Glomerular endothelial cell (primary cell): ENCODE data around the gene HYI. TPM values are rescaled to one million over a fixed set of nuclear protein-coding genes. Genes with fewer than 3 reads are reported as not detected.

ENCODE experiments used
- DNase-seq: peaks from one replicate; pipeline ENCODE4 v3.0.0-alpha.2; 2011; ENCODE audit warnings: low read depth, low spot score; ENCODE audit errors: extremely low read depth
- total RNA-seq: library from RNA; depleted of rRNA; stranded (reverse); fragments of >200 nt; gene quantifications from 2 replicates; pipeline ENCODE4 v1.2.3, GENCODE V29; 2015

Gene HYI
- total RNA-seq, 1 donor from 2014 or later: 292 TPM

DNA sequence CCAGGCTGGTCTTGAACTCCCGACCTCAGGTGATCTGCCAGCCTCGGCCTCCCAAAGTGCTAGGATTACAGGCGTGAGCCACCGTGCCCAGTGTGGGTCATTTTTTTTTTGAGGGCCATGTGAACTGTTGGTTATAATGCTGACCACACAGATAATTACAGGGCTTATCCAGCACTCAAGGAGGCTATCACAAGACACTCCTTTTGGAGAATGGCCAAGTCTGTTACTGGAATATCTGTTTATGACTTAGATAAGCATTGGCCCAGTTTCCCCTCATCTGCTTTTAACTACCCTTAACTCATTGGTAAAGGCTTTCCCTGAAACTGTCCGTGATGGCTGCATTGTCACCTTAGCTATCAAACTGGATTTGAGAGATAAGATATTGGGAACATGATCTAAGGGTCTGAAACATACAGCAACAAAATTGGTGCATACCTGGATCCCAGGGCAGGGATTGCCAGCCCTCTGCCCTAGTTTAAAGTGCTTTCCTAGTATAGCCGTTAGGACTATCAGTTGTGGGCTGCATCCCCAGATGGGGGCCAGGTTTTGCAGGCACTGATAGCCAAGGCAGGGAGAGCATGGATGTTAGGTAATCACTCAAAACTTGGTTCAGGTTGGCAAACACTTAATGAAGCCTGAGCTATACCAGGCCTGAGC is 48.4 kb downstream of the HYI start:
- DNase-seq: no peak

DNA sequence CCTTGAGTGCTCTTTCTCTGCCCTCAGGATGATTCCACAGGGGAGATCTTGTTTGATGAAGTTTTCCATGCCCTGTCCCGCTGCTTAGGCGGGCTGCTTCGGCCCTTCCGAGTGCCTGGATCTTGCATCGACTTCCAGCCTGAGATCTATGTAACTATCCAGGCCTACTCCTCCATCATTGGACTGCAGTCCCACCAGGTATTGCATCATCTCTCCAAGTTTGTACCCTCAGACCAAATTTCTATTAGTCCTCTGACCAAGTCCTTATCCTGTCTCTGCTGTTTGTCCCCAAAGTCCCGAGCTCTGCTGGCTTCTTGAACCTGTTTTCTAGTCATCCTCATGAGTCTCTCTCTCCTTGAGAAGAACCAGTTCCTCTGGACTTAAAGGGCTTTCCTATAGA is 49.4 kb downstream of the HYI start:
- no peak for DNase-seq

DNA sequence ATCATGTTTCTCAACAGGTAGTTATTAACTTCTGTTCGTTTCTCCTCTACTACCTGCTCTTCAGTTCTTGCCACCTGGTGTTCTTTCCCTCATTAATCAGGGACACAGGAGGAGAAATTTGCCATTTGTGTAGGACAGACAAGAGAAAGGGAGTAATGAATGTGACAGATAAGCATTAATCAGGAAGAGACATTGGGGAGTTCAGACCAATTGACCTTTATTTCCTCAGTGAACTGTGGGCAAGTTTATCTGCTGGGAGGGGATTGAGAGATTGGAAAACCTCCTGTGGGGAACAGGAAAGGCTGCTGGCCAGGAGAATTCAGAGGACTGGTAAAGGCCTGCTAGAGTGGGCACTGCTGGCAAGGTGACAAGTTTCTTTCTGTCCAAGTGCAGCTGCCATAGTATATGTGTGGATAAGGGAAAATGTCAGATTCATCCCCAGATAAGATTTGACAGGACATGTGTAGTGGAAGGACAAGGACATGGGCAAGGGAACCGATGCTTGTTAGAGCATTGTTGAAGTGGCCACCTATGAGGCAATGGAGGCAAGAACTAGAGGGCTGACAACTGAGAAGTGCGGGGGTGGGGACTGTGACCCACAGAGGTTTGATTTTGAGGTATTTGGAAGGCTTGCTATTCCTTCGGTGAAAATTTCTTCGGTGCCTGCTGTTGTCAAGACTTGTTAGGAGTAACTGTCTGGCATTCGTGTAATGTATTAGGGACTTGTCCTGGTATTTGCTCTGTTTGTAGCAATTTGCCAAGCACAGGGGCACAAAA is 51.5 kb downstream of the HYI start:
- DNase-seq: no peak

Other genes starting within 250 kb of the HYI start
- not detected in 2 replicates for gene TMEM125, start 183.9 kb downstream of the HYI start, total RNA-seq
- gene C1orf210, start 168.3 kb downstream of the HYI start, total RNA-seq: not detected in 2 replicates
- 479 and 640 TPM in 2 replicates for gene TIE1, start 152.9 kb downstream of the HYI start, total RNA-seq
- not detected in 2 replicates for gene MPL, start 116.1 kb downstream of the HYI start, total RNA-seq
- 15.2 and 38.9 TPM in 2 replicates for gene CDC20, start 95.0 kb downstream of the HYI start, total RNA-seq
- 89.4 and 95.9 TPM in 2 replicates for gene ELOVL1, start 85.9 kb downstream of the HYI start, total RNA-seq
- 44.9 and 45.9 TPM in 2 replicates for gene MED8, start 64.1 kb downstream of the HYI start, total RNA-seq
- 11.3 and 21.8 TPM in 2 replicates for gene SZT2, start 64.0 kb downstream of the HYI start, total RNA-seq
- gene PTPRF, start 77.0 kb upstream of the HYI start, total RNA-seq: 262 and 345 TPM in 2 replicates
- gene KDM4A, start 196.2 kb upstream of the HYI start, total RNA-seq: 41.2 and 48.2 TPM in 2 replicates